ENCODE measurements around the gene HPRT1. TPM values are rescaled to one million over a fixed set of nuclear protein-coding genes. Genes with fewer than 3 reads are reported as not detected.

Gene HPRT1
- total RNA-seq, 4 donors from 2014 or later = 3.2 to 9.1 (median 4.8) TPM

DNA sequence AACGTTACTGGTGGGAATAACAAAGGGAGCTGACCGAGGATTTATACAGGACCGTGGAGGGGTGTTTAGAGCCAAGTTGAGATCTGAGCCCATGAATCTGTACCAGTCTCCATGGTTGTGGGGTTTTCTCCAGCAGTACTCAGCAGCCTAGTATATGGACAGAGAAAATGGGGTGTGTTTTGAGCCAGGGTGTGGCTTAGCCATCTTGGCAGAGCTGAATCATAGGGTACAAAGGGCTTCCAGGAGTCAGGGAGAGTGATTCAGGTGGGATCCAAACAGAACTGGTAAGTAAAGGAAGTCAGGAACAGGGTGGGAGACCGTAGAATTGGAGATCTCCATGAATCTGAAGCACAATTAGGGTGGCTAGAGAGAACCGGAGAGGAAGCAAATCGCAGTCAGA lies 7.4 kb upstream of the HPRT1 start:
- DNase-seq (ENCODE audit: low spot score in 2 of 2) = no peak
- H3K4me3 ChIP-seq (ENCODE audit: low read depth, poor library complexity, severe bottlenecking) = no peak overlapping the region
- intact Hi-C loops (cut with DNase I; ENCODE audit: low total_unique reads) = no loop called here
- TF ChIP-seq, protein P1, sequence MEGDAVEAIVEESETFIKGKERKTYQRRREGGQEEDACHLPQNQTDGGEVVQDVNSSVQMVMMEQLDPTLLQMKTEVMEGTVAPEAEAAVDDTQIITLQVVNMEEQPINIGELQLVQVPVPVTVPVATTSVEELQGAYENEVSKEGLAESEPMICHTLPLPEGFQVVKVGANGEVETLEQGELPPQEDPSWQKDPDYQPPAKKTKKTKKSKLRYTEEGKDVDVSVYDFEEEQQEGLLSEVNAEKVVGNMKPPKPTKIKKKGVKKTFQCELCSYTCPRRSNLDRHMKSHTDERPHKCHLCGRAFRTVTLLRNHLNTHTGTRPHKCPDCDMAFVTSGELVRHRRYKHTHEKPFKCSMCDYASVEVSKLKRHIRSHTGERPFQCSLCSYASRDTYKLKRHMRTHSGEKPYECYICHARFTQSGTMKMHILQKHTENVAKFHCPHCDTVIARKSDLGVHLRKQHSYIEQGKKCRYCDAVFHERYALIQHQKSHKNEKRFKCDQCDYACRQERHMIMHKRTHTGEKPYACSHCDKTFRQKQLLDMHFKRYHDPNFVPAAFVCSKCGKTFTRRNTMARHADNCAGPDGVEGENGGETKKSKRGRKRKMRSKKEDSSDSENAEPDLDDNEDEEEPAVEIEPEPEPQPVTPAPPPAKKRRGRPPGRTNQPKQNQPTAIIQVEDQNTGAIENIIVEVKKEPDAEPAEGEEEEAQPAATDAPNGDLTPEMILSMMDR (IDR thresholded peaks at IDR 0.05) = no peak
- WGBS, 2 donors = 77 to 86% methylated on average over 6 of the region's 6 CpGs

DNA sequence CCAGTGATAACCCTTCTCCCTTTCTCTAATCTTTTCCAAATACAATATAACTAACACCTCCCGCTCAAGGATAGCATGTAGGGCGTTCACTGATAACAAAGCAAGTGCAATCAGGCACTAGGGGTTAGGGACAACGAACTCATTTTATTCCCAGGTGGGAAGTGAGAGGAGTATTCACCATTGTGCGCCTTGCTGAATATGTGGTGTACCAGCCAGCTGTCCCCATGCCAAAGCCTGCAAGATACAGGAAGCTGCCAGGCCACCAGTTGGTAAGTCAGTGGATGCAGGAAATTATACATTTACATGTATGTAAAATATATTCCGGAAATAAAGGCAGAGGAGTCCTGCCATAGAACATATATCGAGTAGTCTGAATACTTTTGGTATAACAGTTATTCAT lies 6.3 kb upstream of the HPRT1 start:
- DNase-seq (ENCODE audit: low spot score in 2 of 2) = no peak
- H3K4me3 ChIP-seq (ENCODE audit: low read depth, poor library complexity, severe bottlenecking) = no peak overlapping the region
- no peak for TF ChIP-seq POLR2A (IDR thresholded peaks at IDR 0.05)
- TF ChIP-seq, protein P1 (IDR thresholded peaks at IDR 0.05) = no peak
- 55% methylated on average over 6 of the region's 6 CpGs for WGBS, 2 donors
- intact Hi-C loops (cut with DNase I; ENCODE audit: low total_unique reads) = no loop called here

DNA sequence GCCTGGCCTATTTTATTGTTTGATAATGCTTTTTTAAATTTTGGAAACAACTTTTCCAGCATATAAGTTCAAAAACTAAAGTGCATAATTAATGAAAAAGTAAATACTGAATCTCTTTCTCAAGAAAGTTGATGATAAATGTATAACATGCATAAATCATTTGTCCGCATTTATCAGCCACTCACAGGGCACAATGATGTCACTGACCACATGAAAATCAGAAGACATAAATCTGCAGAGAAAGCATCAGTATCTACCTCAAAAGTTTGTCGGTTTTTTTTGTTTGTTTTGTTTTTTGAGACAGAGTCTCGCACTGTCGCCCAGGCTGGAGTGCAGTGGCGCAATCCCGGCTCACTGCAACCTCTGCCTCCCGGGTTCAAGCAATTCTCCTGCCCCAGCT lies 5.5 kb upstream of the HPRT1 start:
- WGBS, 2 donors = 90 to 98% methylated on average over 7 of the region's 7 CpGs
- no peak for TF ChIP-seq POLR2A (IDR thresholded peaks at IDR 0.05)
- TF ChIP-seq, protein P1 (IDR thresholded peaks at IDR 0.05) = no peak
- DNase-seq (ENCODE audit: low spot score in 2 of 2) = no peak
- no peak overlapping the region for H3K4me3 ChIP-seq (ENCODE audit: low read depth, poor library complexity, severe bottlenecking)
- intact Hi-C loops (cut with DNase I; ENCODE audit: low total_unique reads) = no loop called here

DNA sequence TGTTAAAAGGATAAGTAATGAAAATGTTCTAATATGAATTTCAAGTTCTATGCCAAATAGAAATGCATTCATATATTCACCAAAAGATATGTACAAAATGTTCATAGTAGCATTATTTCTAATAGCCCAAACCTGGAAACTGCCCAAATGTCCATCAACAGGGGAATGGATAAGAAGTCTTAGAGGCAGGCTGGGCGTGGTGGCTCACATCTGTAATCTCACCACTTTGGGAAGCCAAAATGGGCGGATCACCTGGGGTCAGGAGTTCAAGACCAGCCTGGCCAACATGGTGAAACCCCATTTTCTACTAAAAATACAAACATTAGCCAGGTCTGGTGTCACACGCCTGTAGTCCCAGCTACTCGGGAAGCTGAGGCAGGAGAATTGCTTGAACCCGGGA lies 2.3 kb upstream of the HPRT1 start:
- no peak for TF ChIP-seq POLR2A (IDR thresholded peaks at IDR 0.05)
- TF ChIP-seq, protein P1 (IDR thresholded peaks at IDR 0.05) = no peak
- intact Hi-C loops (cut with DNase I; ENCODE audit: low total_unique reads) = no loop called here
- WGBS, 2 donors = 57 to 58% methylated on average over 5 of the region's 5 CpGs
- H3K4me3 ChIP-seq (ENCODE audit: low read depth, poor library complexity, severe bottlenecking) = no peak overlapping the region
- no peak for DNase-seq (ENCODE audit: low spot score in 2 of 2)

DNA sequence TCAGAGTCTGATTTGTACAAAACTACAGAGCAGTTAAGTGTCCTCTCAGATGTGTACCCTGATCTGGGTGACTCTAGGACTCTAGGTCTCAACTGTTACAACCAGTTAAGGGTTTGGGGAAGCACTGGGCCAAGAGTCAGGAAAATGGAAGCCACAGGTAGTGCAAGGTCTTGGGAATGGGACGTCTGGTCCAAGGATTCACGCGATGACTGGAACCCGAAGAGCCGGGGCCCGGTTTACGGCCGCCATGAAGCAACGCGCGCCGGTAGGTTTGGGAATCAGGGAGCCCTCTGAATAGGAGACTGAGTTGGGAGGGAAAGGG lies 321 bp upstream of the HPRT1 start:
- 3 to 43% methylated on average over 12 of the region's 12 CpGs for WGBS, 2 donors
- intact Hi-C loops (cut with DNase I; ENCODE audit: low total_unique reads) = no loop called here
- H3K4me3 ChIP-seq (ENCODE audit: low read depth, poor library complexity, severe bottlenecking) = no peak overlapping the region
- DNase-seq (ENCODE audit: low spot score in 2 of 2) = no peak
- no peak for TF ChIP-seq POLR2A (IDR thresholded peaks at IDR 0.05)
- TF ChIP-seq, protein P1 (IDR thresholded peaks at IDR 0.05) = no peak

DNA sequence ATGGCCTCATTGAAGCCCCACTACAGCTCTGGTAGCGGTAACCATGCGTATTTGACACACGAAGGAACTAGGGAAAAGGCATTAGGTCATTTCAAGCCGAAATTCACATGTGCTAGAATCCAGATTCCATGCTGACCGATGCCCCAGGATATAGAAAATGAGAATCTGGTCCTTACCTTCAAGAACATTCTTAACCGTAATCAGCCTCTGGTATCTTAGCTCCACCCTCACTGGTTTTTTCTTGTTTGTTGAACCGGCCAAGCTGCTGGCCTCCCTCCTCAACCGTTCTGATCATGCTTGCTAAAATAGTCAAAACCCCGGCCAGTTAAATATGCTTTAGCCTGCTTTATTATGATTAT lies 876 bp downstream of the HPRT1 start:
- no peak overlapping the region for H3K4me3 ChIP-seq (ENCODE audit: low read depth, poor library complexity, severe bottlenecking)
- no peak for DNase-seq (ENCODE audit: low spot score in 2 of 2)
- intact Hi-C loops (cut with DNase I; ENCODE audit: low total_unique reads) = no loop called here
- TF ChIP-seq, protein P1 (IDR thresholded peaks at IDR 0.05) = no peak
- no peak for TF ChIP-seq POLR2A (IDR thresholded peaks at IDR 0.05)
- WGBS, 2 donors = 11 to 59% methylated on average over 9 of the region's 9 CpGs

All from lower leg skin (tissue), 4 donors.